Fibroblast of pulmonary artery (primary cell): ENCODE measurements around the gene DSE.

ENCODE experiments used
- DNase-seq: peaks from one replicate; pipeline ENCODE4 v3.0.0-alpha.2; 2010; ENCODE audit warnings: low read depth
- H3K4me3 ChIP-seq: replicated peaks from 2 replicates; pipeline ENCODE4 v1.5.1; 2011; ENCODE audit warnings: low read depth, mild to moderate bottlenecking, control low read depth, low read length, moderate library complexity
- TF ChIP-seq, protein P1 (sequence below): IDR thresholded peaks from 2 replicates; pipeline ENCODE4 v1.5.1; 2011; ENCODE audit warnings: mild to moderate bottlenecking, control low read depth, low read length, inconsistent platforms; ENCODE audit errors: missing control alignments

The DSE gene

GRCh38 chr6:116467096-116467495 is 96.3 kb downstream of the DSE start:
- no peak overlapping the region for H3K4me3 ChIP-seq
- TF ChIP-seq, protein P1, sequence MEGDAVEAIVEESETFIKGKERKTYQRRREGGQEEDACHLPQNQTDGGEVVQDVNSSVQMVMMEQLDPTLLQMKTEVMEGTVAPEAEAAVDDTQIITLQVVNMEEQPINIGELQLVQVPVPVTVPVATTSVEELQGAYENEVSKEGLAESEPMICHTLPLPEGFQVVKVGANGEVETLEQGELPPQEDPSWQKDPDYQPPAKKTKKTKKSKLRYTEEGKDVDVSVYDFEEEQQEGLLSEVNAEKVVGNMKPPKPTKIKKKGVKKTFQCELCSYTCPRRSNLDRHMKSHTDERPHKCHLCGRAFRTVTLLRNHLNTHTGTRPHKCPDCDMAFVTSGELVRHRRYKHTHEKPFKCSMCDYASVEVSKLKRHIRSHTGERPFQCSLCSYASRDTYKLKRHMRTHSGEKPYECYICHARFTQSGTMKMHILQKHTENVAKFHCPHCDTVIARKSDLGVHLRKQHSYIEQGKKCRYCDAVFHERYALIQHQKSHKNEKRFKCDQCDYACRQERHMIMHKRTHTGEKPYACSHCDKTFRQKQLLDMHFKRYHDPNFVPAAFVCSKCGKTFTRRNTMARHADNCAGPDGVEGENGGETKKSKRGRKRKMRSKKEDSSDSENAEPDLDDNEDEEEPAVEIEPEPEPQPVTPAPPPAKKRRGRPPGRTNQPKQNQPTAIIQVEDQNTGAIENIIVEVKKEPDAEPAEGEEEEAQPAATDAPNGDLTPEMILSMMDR: no peak
- peak; percentile 75 for DNase-seq

DNA sequence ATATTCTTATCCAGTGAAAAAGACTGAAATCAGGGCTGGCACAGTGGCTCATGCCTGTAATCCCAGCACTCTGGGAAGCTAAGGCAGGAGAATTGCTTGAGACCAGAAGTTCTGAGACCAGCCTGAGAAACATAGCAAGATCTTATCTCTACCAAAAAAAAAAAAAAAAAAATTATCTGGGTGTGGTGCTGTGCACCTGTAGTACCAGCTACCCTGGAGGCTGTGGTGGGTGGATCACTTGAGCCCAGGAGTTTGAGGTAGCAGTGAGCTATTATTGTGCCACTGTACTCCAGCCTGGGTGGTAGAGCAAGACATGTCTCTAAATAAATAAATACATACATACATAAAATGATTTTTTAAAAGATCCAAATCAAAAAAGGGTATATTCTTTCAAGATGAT is 96.8 kb downstream of the DSE start:
- no peak for DNase-seq
- H3K4me3 ChIP-seq: no peak overlapping the region
- TF ChIP-seq, protein P1: no peak

DNA sequence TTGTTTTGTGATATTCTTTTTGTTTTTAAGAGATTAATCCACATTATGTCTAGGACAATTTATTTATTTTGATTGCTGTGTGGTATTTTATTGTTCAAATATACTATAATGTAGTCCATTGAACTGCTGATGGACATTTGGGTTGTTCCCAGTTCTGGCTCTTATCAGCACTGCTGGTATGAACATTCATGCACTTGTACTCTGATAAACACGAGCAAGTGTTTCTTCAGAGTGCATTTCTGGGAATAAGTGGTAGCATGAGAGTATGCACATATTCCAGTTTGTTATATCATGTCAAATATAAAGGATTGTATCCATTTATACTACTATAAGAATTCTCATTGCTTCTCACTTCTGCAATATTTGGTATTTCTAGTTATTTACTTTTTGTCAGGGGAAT is 97.5 kb downstream of the DSE start:
- no peak for DNase-seq
- H3K4me3 ChIP-seq: no peak overlapping the region
- TF ChIP-seq, protein P1: no peak

DNA sequence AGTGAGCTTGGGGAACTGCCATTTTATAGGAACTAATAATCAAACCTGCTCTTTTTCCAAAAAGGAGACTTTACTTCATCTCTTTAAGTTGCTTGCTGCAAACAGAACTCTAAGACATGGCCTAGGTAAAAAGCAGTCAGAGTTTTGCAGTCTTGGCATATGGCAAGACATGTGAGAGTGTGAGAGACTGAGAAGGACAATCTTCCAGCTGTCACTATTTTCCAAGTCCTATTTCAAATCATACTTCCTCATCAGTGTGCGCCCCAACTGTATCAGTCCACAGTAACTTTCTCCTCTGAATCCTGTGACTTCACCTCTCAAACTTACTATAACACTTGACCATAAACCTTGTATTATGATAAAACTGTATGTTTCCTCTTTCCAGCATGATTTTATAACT is 100.8 kb downstream of the DSE start:
- TF ChIP-seq, protein P1: no peak
- DNase-seq: no peak
- H3K4me3 ChIP-seq: no peak overlapping the region

GRCh38 chr6:116472706-116473105 is 102.0 kb downstream of the DSE start:
- H3K4me3 ChIP-seq: no peak overlapping the region
- no peak for DNase-seq
- TF ChIP-seq, protein P1: no peak

DNA sequence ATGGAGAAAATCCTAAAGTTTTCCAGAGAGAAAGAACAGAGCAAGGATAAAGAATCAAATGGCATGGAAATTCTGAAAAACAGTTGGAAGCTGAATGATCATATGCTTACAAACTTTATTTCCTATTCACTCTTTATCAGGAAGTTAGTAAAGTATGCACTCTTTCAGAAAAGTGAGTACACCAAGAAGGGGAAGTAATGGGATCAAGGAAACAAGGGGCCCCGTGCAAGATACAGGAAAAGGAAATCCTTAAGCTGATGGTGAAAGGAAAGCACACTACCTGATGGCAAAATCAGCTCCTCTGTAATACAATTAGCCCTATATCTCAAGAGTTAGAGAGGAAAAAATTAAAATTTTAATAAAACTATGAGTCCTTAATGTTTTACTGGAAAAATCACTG is 104.4 kb downstream of the DSE start:
- no peak overlapping the region for H3K4me3 ChIP-seq
- TF ChIP-seq, protein P1: no peak
- no peak for DNase-seq

DNA sequence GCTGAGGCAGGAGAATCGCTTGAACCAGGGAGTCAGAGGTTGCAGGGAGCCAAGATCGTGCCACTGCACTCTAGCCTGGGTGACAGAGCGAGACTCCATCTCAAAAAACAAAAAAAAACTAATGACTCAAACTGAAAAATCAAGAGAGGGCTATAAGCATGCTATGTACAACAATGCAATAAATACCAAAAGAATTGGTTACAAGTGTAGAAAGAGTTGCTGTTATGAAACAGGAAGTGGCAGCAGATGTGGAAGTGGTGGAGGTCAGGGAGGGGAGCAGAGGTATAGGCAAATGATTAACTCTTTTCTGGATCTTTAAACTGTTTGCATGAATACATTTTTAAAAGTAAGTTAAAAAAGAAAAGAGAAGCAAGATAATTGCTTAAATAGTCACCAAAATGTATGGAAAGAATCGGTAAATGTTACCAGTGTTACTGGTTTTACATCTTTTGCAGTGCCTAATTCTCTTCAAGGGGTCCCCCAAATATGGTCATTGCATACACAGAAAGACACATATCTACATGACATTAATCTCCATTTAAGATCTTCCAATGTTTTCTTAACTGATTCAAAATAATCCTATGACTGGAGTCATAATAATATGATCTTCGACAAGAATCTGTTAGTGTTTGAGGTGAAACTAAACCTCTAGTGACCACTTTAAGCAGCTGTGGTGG is 105.4 kb downstream of the DSE start:
- H3K4me3 ChIP-seq: no peak overlapping the region
- peak; percentile 55 for DNase-seq
- TF ChIP-seq, protein P1: no peak
